Measurements from ENCODE around the gene DIAPH2. TPM values are rescaled to one million over a fixed set of nuclear protein-coding genes. Genes with fewer than 3 reads are reported as not detected.
"Not testable (repeated sequence)": the region's sequence is repeated elsewhere in the genome, so short reads cannot be mapped to it uniquely, and the experiment has no call there.

DIAPH2 gene
- total and polyA plus RNA-seq, 12 donors: 1.8 to 13.6 (median 10.1) TPM

DNA sequence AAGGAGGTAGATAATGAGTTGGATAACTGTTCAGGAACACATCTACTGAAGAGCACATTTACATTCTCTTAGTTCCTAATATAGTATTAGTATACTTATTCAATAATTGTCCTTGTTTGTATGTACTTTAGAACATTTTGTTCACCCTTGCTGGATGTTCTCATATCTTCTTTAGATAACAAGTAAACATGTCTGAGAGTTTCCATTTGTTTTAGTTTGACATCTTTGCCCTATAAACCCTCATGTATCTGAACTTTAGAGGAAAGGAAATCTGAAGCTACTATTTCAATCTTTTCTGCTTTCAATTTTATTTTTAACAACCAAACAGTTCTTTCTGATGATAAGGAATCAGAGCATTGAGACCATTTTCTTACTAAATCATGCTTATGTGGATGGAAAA is 717.7 kb downstream of the DIAPH2 start:
- ATAC-seq: no peak

DNA sequence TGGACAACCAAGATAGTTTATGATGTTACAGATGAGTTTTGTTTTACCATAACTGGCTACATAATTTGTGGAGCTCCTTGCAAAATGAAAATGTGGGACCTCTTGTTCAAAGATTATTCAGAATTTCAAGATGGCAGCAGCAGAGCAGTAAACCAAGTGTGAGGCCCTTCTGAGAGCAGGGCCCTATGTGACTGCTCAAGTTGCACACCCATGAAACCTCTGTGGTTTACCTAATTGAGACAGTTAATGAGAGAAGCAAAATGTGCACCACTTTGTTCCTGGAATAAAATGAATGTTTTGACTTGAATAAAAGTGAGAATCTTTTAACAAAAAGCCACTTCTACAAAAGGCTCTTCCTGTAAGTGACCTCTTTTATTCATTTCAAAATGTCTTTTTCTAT is 718.3 kb downstream of the DIAPH2 start:
- Histone ChIP-seq H3K9me3 (no peaks in the 10 kb centered on the region), H3K4me3 (no peak overlapping the region), H3K27me3 (peaks cover 0 to 20% (median 0%) of the 10 kb centered on the region in 7 donors), H3K27ac (no peak overlapping the region), H3K36me3 (no peaks in the 10 kb centered on the region), H3K4me1 (no peaks in the 10 kb centered on the region)
- DNase-seq: no peak
- intact Hi-C loops (cut with DNase I): no loop called here
- TF ChIP-seq, protein P1, sequence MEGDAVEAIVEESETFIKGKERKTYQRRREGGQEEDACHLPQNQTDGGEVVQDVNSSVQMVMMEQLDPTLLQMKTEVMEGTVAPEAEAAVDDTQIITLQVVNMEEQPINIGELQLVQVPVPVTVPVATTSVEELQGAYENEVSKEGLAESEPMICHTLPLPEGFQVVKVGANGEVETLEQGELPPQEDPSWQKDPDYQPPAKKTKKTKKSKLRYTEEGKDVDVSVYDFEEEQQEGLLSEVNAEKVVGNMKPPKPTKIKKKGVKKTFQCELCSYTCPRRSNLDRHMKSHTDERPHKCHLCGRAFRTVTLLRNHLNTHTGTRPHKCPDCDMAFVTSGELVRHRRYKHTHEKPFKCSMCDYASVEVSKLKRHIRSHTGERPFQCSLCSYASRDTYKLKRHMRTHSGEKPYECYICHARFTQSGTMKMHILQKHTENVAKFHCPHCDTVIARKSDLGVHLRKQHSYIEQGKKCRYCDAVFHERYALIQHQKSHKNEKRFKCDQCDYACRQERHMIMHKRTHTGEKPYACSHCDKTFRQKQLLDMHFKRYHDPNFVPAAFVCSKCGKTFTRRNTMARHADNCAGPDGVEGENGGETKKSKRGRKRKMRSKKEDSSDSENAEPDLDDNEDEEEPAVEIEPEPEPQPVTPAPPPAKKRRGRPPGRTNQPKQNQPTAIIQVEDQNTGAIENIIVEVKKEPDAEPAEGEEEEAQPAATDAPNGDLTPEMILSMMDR (IDR thresholded peaks at IDR 0.05): no peak
- no peak for ATAC-seq

More for the DNA sequence above, 717.7 kb downstream of the DIAPH2 start:
- Histone ChIP-seq H3K27me3 (peaks cover 0 to 20% (median 0%) of the 10 kb centered on the region in 7 donors), H3K9me3 (no peaks in the 10 kb centered on the region), H3K4me1 (no peaks in the 10 kb centered on the region), H3K27ac (no peak overlapping the region), H3K4me3 (no peak overlapping the region), H3K36me3 (no peaks in the 10 kb centered on the region)
- DNase-seq: no peak
- intact Hi-C loops (cut with DNase I): no loop called here
- TF ChIP-seq, protein P1 (IDR thresholded peaks at IDR 0.05): no peak

DNA sequence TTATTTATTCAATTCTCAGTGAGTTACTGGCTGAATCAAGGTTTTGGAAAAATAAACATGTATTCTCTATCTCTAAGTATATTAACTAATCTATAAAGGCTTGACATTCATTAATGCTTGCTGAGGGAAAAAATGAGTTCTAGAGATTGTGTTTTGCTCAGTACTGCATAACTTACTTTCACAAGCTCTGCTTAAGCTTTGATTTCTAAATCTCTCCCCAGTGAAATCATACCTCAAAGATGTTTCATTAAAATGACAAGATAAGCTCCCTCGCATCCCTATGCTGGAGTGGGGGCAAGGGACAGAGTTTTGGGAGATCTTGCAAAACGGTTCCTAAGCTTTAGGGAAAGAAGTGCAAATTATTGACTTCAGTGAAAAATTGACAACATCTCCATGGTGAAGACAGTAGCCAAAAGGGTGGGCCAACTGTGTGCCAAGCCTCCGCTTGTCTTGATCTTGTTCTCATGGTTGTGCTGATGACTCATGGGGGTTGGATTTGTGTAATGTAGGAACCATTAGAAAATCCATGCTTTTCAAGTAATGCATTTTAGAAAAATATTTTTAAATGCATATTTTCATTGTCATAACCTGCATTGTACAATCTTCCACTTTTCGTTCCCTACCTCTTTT is 720.5 kb downstream of the DIAPH2 start:
- Histone ChIP-seq H3K4me1 (no peaks in the 10 kb centered on the region), H3K9me3 (peaks cover 0 to 11% (median 0%) of the 10 kb centered on the region in 11 donors), H3K4me3 (no peak overlapping the region), H3K27me3 (peaks cover 0 to 20% (median 0%) of the 10 kb centered on the region in 7 donors), H3K36me3 (no peaks in the 10 kb centered on the region), H3K27ac (no peak overlapping the region)
- TF ChIP-seq, protein P1 (IDR thresholded peaks at IDR 0.05): no peak
- intact Hi-C loops (cut with DNase I): no loop called here
- no peak for ATAC-seq
- DNase-seq: no peak
- WGBS, 2 donors: 96 to 98% methylated on average over 4 of the region's 4 CpGs

DNA sequence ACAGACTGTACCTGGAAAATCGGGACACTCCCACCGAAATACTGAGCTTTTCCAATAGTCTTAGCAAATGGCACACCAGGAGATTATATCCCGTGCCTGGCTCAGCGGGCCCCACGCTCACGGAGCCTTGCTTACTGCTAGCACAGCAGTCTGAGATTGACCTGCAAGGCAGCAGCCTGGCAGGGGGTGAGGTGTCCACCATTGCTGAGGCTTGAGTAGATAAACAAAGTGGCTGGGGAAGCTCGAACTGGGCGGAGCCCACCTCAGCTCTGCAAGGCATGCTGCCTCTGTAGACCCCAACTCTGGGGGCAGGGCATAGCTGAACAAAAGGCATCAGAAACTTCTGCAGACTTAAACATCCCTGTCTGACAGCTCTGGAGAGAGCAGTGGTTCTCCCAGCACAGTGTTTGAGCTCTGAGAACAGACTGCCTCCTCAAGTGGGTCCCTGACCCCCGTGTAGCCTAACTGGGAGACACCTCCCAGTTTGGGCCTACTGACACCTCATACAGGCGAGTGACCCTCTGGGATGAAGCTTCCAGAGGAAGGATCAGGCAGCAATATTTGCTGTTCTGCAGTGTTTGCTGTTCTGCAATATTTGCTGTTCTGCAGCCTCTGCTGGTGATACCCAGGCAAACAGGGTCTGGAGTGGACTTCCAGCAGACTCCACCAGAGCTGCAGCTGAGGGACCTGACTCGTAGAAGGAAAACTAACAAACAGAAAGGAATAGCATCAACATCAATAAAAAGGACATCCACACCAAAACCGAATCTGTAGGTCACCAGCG is 725.2 kb downstream of the DIAPH2 start:
- 97% methylated on average over 13 of the region's 13 CpGs for WGBS, 2 donors
- H3K36me3 ChIP-seq; H3K4me3 ChIP-seq; ATAC-seq; intact Hi-C loops (cut with DNase I); H3K4me1 ChIP-seq; H3K27me3 ChIP-seq; DNase-seq; H3K27ac ChIP-seq: not testable (repeated sequence)
- H3K9me3 ChIP-seq: peaks cover 0 to 14% (median 0%) of the 10 kb centered on the region in 11 donors

DNA sequence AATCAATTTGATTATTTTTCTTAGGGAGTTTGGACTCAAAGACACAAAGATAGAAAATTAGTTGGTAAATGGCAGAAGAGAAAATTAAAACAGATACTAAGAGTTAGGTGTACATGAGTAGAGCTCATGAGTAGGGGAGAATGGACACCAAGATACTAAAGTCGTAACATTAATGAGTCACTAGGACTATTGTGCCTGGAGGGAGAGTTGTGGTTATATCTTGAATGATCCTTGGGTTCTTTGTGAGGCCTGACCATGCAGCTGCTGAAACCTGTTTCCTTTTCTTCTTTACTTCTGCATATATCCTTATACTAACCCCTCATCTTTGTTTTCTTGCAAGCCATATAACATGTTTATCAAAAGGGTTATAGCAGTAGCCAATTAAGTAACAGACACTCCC is 731.8 kb downstream of the DIAPH2 start:
- peaks cover 0 to 3% (median 0%) of the 10 kb centered on the region in 11 donors for H3K9me3 ChIP-seq
- H3K4me1 ChIP-seq: no peaks in the 10 kb centered on the region
- ATAC-seq: no peak
- intact Hi-C loops (cut with DNase I): no loop called here
- H3K4me3 ChIP-seq: no peak overlapping the region
- no peaks in the 10 kb centered on the region for H3K36me3 ChIP-seq
- no peak for DNase-seq
- TF ChIP-seq, protein P1 (IDR thresholded peaks at IDR 0.05): no peak
- H3K27ac ChIP-seq: no peak overlapping the region
- 100% methylated on average over 1 of the region's 1 CpG for WGBS, 2 donors
- peaks cover 0 to 4% (median 0%) of the 10 kb centered on the region in 7 donors for H3K27me3 ChIP-seq

Measured in heart right ventricle (tissue), 16 donors.